Parathyroid adenoma (tissue), 2 donors: ENCODE measurements around the gene B4GALNT3.

Experiments used
- H2AFZ ChIP-seq: fragments of 300-600 bp; sonication (generic); one replicate; pipeline ENCODE4 v1.7.0; 2017; ENCODE audit warnings: antibody characterized with exemption, mild to moderate bottlenecking
- H3K27ac ChIP-seq: fragments of 300-600 bp; sonication (generic); one replicate; pipeline ENCODE4 v1.7.0; 2017
- H3K27me3 ChIP-seq: fragments of 300-600 bp; sonication (generic); one replicate; pipeline ENCODE4 v1.7.0; 2017; ENCODE audit warnings: low read length; ENCODE audit not compliant: control insufficient read depth, insufficient read depth
- H3K36me3 ChIP-seq: fragments of 300-600 bp; sonication (generic); one replicate; pipeline ENCODE4 v1.7.0; 2017; ENCODE audit warnings: low read length; ENCODE audit not compliant: control insufficient read depth, insufficient read depth
- H3K4me1 ChIP-seq: fragments of 300-600 bp; sonication (generic); one replicate; pipeline ENCODE4 v1.7.0; 2017; ENCODE audit warnings: control low read depth
- H3K4me2 ChIP-seq: fragments of 300-600 bp; sonication (generic); one replicate; pipeline ENCODE4 v1.7.0; 2017; ENCODE audit warnings: low read length
- H3K4me3 ChIP-seq: fragments of 300-600 bp; sonication (generic); one replicate; pipeline ENCODE4 v1.7.0; 2017; ENCODE audit warnings: low read depth, low read length
- H3K79me2 ChIP-seq: fragments of 300-600 bp; sonication (generic); one replicate; pipeline ENCODE4 v1.7.0; 2017; ENCODE audit warnings: control low read depth
- H3K9ac ChIP-seq: fragments of 300-600 bp; sonication (generic); one replicate; pipeline ENCODE4 v1.7.0; 2017; ENCODE audit warnings: mild to moderate bottlenecking
- H3K9me3 ChIP-seq: fragments of 300-600 bp; sonication (generic); one replicate; pipeline ENCODE4 v1.7.0; 2017; ENCODE audit warnings: low read length; ENCODE audit not compliant: control insufficient read depth
- TF ChIP-seq, protein P1 (sequence below): fragments of 300-600 bp; sonication (generic); IDR thresholded peaks from one replicate; pipeline ENCODE4 v1.7.0; 2017; ENCODE audit warnings: antibody characterized with exemption, mild to moderate bottlenecking
- donor health status: primary hyperparathyroidism.

B4GALNT3 gene

DNA sequence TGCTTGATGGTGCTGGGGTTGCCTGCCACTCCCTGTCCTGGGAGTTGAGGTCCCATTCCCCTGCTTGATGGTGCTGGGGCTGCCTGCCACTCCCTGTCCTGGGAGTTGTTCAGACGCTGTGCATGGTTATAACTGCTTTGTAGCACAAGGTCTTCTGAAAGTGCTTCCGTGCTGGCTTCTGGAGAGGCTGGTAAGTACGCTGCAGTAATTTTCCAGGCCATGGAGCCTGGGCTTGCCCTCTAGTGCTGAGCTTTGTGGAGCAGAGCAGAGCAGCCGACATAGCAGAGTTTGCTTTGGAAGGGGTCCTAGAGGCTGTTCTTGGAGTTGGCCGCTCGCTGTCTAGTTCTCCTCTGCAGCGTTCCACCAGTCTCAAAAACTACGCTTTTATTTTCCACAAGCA, 6.3 kb downstream of the B4GALNT3 start:
- H3K4me1 ChIP-seq = peaks cover 19% of the 10 kb centered on the region

DNA sequence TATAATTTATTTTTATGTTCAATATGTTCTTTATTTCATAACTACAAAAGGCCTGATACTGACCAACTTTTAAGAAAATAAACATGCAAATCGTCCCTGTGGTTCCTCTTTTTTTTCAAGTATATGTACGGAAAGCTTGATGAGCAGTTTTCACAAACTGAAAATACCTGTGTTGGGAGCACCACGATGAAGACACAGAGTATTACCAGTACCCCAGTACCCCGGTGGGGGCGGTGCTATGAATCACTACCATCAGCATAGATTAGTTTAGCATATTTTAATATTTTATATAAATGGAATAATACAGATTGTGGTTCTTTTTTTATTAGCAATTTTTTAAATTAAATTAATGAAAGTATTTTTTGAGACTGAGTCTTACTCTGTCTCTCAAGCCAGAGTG, 7.0 kb downstream of the B4GALNT3 start:
- Histone ChIP-seq H3K27ac (no peak overlapping the region), H3K9me3 (no peaks in the 10 kb centered on the region), H2AFZ (no peak overlapping the region)

More for the DNA sequence above, 6.3 kb downstream of the B4GALNT3 start:
- no peak overlapping the region for H3K4me2 ChIP-seq
- no peak overlapping the region for H3K27ac ChIP-seq
- H3K27me3 ChIP-seq = no peaks in the 10 kb centered on the region
- no peak overlapping the region for H2AFZ ChIP-seq
- H3K9ac ChIP-seq = no peak overlapping the region
- H3K4me3 ChIP-seq = no peak overlapping the region
- H3K36me3 ChIP-seq = no peaks in the 10 kb centered on the region
- H3K9me3 ChIP-seq = no peaks in the 10 kb centered on the region
- TF ChIP-seq, protein P1, sequence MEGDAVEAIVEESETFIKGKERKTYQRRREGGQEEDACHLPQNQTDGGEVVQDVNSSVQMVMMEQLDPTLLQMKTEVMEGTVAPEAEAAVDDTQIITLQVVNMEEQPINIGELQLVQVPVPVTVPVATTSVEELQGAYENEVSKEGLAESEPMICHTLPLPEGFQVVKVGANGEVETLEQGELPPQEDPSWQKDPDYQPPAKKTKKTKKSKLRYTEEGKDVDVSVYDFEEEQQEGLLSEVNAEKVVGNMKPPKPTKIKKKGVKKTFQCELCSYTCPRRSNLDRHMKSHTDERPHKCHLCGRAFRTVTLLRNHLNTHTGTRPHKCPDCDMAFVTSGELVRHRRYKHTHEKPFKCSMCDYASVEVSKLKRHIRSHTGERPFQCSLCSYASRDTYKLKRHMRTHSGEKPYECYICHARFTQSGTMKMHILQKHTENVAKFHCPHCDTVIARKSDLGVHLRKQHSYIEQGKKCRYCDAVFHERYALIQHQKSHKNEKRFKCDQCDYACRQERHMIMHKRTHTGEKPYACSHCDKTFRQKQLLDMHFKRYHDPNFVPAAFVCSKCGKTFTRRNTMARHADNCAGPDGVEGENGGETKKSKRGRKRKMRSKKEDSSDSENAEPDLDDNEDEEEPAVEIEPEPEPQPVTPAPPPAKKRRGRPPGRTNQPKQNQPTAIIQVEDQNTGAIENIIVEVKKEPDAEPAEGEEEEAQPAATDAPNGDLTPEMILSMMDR = no peak
- H3K79me2 ChIP-seq = peaks cover 14% of the 10 kb centered on the region

DNA sequence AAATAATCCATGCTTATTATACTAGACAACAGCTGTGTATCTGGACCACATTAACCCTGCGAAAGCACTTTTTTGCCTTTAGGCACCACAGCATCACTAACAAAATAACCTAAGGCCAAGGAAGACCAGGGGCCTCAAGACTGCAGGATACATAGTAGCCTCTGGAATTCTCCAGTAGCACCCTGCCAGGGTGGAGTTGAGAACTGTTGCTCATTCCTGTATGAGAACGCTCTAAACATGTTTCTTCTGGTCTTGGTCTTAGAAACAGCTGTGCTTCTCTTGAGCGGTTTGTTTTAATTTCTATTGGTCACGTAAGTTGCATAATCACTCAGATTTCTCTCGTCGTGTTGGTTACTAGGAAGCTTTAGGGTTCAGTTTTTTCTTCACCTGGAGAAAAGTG, 7.9 kb downstream of the B4GALNT3 start:
- TF ChIP-seq, protein P1 = no peak
- Histone ChIP-seq H3K9me3 (no peaks in the 10 kb centered on the region), H3K36me3 (no peaks in the 10 kb centered on the region), H3K4me3 (no peak overlapping the region), H3K79me2 (peaks cover 15% of the 10 kb centered on the region), H3K4me2 (no peak overlapping the region), H3K27me3 (no peaks in the 10 kb centered on the region), H3K9ac (no peak overlapping the region), H2AFZ (no peak overlapping the region), H3K27ac (no peak overlapping the region), H3K4me1 (peaks cover 19% of the 10 kb centered on the region)

More for the DNA sequence above, 7.0 kb downstream of the B4GALNT3 start:
- H3K36me3 ChIP-seq = no peaks in the 10 kb centered on the region
- no peak overlapping the region for H3K4me3 ChIP-seq
- no peak overlapping the region for H3K9ac ChIP-seq
- TF ChIP-seq, protein P1 = no peak
- H3K4me1 ChIP-seq = peaks cover 19% of the 10 kb centered on the region
- H3K27me3 ChIP-seq = no peaks in the 10 kb centered on the region
- H3K79me2 ChIP-seq = peaks cover 15% of the 10 kb centered on the region
- no peak overlapping the region for H3K4me2 ChIP-seq

DNA sequence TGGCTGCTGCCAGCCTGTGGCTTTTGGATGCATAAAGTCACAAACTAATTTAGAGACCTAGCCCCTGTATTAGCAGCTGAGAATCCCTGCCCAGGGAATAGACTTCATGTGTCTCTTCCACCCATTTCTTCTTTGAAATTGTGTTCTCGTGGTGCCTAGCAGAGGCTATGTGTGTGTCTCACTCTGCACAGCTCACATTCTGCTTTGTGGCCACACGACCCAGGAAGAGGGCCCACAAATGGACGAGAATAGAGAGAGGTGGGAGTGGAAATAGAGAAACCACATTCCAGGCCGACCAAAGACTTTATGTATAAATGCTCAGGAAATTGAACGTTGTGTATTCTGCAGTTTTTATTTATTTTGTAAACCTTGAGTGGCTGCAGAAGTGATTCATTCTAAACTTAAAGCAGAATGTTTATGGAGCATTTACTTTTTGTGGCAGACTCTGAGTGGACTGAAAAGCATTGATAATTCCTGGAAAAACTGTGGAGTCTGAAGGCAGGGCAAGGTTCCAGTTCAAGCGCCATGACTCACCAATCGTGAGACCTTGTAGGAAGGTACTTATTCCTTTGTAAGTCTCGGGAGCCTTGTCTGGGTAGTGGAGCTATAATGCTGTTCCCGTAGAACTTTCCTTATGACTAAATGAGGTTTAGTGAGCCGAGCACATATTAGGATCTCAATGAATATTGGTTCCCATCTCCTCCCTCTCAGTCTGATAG, 9.1 kb downstream of the B4GALNT3 start:
- H3K9me3 ChIP-seq = no peaks in the 10 kb centered on the region
- peaks cover 25% of the 10 kb centered on the region for H3K79me2 ChIP-seq
- TF ChIP-seq, protein P1 = no peak
- H3K4me2 ChIP-seq = no peak overlapping the region
- no peaks in the 10 kb centered on the region for H3K27me3 ChIP-seq
- no peak overlapping the region for H2AFZ ChIP-seq
- H3K4me1 ChIP-seq = peaks cover 19% of the 10 kb centered on the region
- H3K9ac ChIP-seq = no peak overlapping the region
- H3K4me3 ChIP-seq = no peak overlapping the region
- no peaks in the 10 kb centered on the region for H3K36me3 ChIP-seq
- no peak overlapping the region for H3K27ac ChIP-seq

DNA sequence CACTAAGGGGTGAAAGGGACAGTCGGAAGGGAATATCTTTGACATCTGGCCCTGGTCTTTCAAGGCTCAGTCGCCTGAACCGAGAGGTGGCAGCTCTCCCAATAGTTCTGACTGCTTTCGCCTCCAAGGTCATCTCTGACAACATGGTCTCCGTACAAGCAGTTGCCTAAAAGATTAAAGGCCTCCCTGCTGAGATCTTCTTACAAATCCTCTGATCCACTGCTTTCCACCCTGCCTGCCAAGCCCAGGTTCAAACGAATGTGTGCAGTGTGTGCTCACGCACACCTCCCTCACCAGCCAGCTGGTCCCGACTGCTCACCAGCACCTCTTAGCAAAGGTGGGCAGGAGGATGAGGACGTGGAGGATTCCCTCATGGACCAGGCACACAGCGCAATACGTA, 10.4 kb downstream of the B4GALNT3 start:
- H3K4me1 ChIP-seq = peaks cover 10% of the 10 kb centered on the region
- no peak overlapping the region for H3K9ac ChIP-seq
- H3K27ac ChIP-seq = no peak overlapping the region
- peak overlapping the region; percentile 45 for H3K4me2 ChIP-seq
- peaks cover 28% of the 10 kb centered on the region for H3K79me2 ChIP-seq
- TF ChIP-seq, protein P1 = no peak
- no peaks in the 10 kb centered on the region for H3K9me3 ChIP-seq
- no peak overlapping the region for H3K4me3 ChIP-seq
- no peaks in the 10 kb centered on the region for H3K27me3 ChIP-seq
- no peaks in the 10 kb centered on the region for H3K36me3 ChIP-seq
- H2AFZ ChIP-seq = peak overlapping the region; percentile 40
